Colonic mucosa (tissue), 4 donors: ENCODE results near the gene SLC27A4. TPM values are rescaled to one million over a fixed set of nuclear protein-coding genes. Genes with fewer than 3 reads are reported as not detected.

Source experiments
- DNase-seq: peaks from one replicate; pipeline ENCODE4 v3.0.0-alpha.2; 2020
- H3K27ac ChIP-seq: fragments of 200-600 bp; one replicate; pipeline ENCODE4 v1.8.0; 2021
- H3K27me3 ChIP-seq: fragments of 200-600 bp; one replicate; pipeline ENCODE4 v1.8.0; 2021
- H3K36me3 ChIP-seq: fragments of 200-600 bp; one replicate; pipeline ENCODE4 v1.8.0; 2021
- H3K4me1 ChIP-seq: fragments of 200-600 bp; one replicate; pipeline ENCODE4 v1.8.0; 2021; ENCODE audit warnings: mild to moderate bottlenecking
- H3K4me3 ChIP-seq: fragments of 200-600 bp; one replicate; pipeline ENCODE4 v1.8.0; 2021
- H3K9ac ChIP-seq, 2 donors: one replicate each; pipeline ENCODE4 v1.7.0; 2013; ENCODE audit warnings: control low read depth in 2 of 2, low read depth in 2 of 2, low read length in 2 of 2
- H3K9me3 ChIP-seq: fragments of 200-600 bp; one replicate; pipeline ENCODE4 v1.8.0; 2021
- CTCF ChIP-seq: fragments of 200-600 bp; IDR thresholded peaks from one replicate; pipeline ENCODE4 v1.8.0; 2022; ENCODE audit warnings: antibody characterized with exemption, mild to moderate bottlenecking
- intact Hi-C: fragments of 100-400 bp; cut with DNase I; formaldehyde crosslinking; loops from one replicate; pipeline ENCODE4 v1.14.1; 2022
- total RNA-seq, 2 donors: library from RNA; stranded (reverse); fragmentation: NEBNext Ultra II Directional in 1 of 2; extraction: Animal tissue kit (Norgen Biotek cat#: 25700) in 1 of 2; gene quantifications; one replicate each; pipeline ENCODE4 v1.2.1, GENCODE V29; 2021
- donor health status: healthy.
- donor health status: DM: no; HTN: no; CAD: no.
- donor health status: DM: no; HTN: no; CAD: no.

Gene SLC27A4
- total RNA-seq, 2 donors from 2014 or later: 26.8 to 68.3 TPM

- DNase-seq: no peak
- Histone ChIP-seq H3K36me3 (no peaks in the 10 kb centered on the region), H3K27me3 (no peaks in the 10 kb centered on the region), H3K9me3 (no peaks in the 10 kb centered on the region), H3K27ac (no peak overlapping the region), H3K4me3 (no peak overlapping the region), H3K9ac (no peak overlapping the region), H3K4me1 (no peaks in the 10 kb centered on the region)
- intact Hi-C loops: no loop called here
- TF ChIP-seq CTCF: no peak
These were observed 29.9 kb upstream of the SLC27A4 start for GRCh38 chr9:128310461-128310860.

GRCh38 chr9:128314697-128315096, 25.6 kb upstream of the SLC27A4 start:
- no peak overlapping the region for H3K9ac ChIP-seq
- H3K27me3 ChIP-seq: no peaks in the 10 kb centered on the region
- H3K36me3 ChIP-seq: no peaks in the 10 kb centered on the region
- no peak for TF ChIP-seq CTCF
- intact Hi-C loops: no loop called here
- no peak overlapping the region for H3K4me3 ChIP-seq
- H3K9me3 ChIP-seq: no peaks in the 10 kb centered on the region
- H3K4me1 ChIP-seq: no peaks in the 10 kb centered on the region
- H3K27ac ChIP-seq: no peak overlapping the region
- DNase-seq: no peak

- intact Hi-C loops: no loop called here
- DNase-seq: no peak
- no peaks in the 10 kb centered on the region for H3K36me3 ChIP-seq
These were observed 23.9 kb upstream of the SLC27A4 start for GRCh38 chr9:128316421-128316820.

GRCh38 chr9:128317629-128318028, 22.7 kb upstream of the SLC27A4 start:
- no peak overlapping the region for H3K9ac ChIP-seq
- H3K27ac ChIP-seq: no peak overlapping the region
- TF ChIP-seq CTCF: no peak
- no peaks in the 10 kb centered on the region for H3K36me3 ChIP-seq
- H3K4me1 ChIP-seq: no peaks in the 10 kb centered on the region
- H3K4me3 ChIP-seq: no peak overlapping the region
- DNase-seq: no peak
- no peaks in the 10 kb centered on the region for H3K9me3 ChIP-seq
- H3K27me3 ChIP-seq: no peaks in the 10 kb centered on the region
- intact Hi-C loops: no loop called here

More at GRCh38 chr9:128316421-128316820, 23.9 kb upstream of the SLC27A4 start:
- no peak for TF ChIP-seq CTCF
- no peak overlapping the region for H3K4me3 ChIP-seq
- no peak overlapping the region for H3K9ac ChIP-seq
- H3K9me3 ChIP-seq: no peaks in the 10 kb centered on the region
- no peak overlapping the region for H3K27ac ChIP-seq
- H3K4me1 ChIP-seq: no peaks in the 10 kb centered on the region
- H3K27me3 ChIP-seq: no peaks in the 10 kb centered on the region

GRCh38 chr9:128321343-128321742, 19.0 kb upstream of the SLC27A4 start:
- peaks cover 11% of the 10 kb centered on the region for H3K36me3 ChIP-seq
- no peaks in the 10 kb centered on the region for H3K9me3 ChIP-seq
- no peak for TF ChIP-seq CTCF
- H3K4me3 ChIP-seq: peak overlapping the region; percentile 95
- DNase-seq: no peak
- intact Hi-C loops: no loop called here
- no peak overlapping the region for H3K27ac ChIP-seq
- peak overlapping the region in 1 of 2 donors; percentile 73 for H3K9ac ChIP-seq
- H3K27me3 ChIP-seq: no peaks in the 10 kb centered on the region
- H3K4me1 ChIP-seq: peaks cover 6% of the 10 kb centered on the region
